OCI-LY7 (cell line): ENCODE results near the gene IL36B. TPM values are rescaled to one million over a fixed set of nuclear protein-coding genes. Genes with fewer than 3 reads are reported as not detected.

Source experiments
- BruUV-seq: library from RNA; stranded (reverse); fragments of 400-500 nt; replicated peaks from 2 replicates; lab custom pipeline; 2021; lab: Mats Ljungman, UMichigan
- CTCF ChIA-PET: fragments of 300-600 bp; sonication (Branson Sonifier 250); formaldehyde crosslinking; loops from one replicate; lab custom pipeline; 2022; ENCODE audit warnings: antibody characterized with exemption; ENCODE audit not compliant: unreplicated experiment; lab: Charles Lee
- POLR2A ChIA-PET: fragments of 300-600 bp; sonication (Branson Sonifier 250); formaldehyde crosslinking; loops from one replicate; lab custom pipeline; 2022; ENCODE audit warnings: antibody characterized with exemption; lab: Charles Lee
- DNase-seq: peaks from one replicate; pipeline ENCODE4 v3.0.0-alpha.2; 2015; ENCODE audit warnings: low spot score
- H2AFZ ChIP-seq: fragments of 200-600 bp; sonication (generic), shearing (Covaris generic); 2 replicates; pipeline ENCODE4 v1.6.1; 2014; ENCODE audit warnings: mild to moderate bottlenecking, antibody characterized with exemption, low read length, moderate library complexity
- H3K27ac ChIP-seq: fragments of 200-600 bp; sonication (generic); 2 replicates; pipeline ENCODE4 v1.5.1; 2014; ENCODE audit warnings: mixed run types, low read depth, mild to moderate bottlenecking, moderate library complexity, low read length, inconsistent platforms; ENCODE audit not compliant: poor library complexity, severe bottlenecking
- H3K36me3 ChIP-seq: fragments of 200-600 bp; sonication (generic); 2 replicates; pipeline ENCODE4 v1.6.1; 2014; ENCODE audit warnings: mild to moderate bottlenecking, antibody characterized with exemption, low read length, moderate library complexity, mixed read lengths; ENCODE audit not compliant: insufficient read depth
- H3K4me1 ChIP-seq: fragments of 200-600 bp; sonication (generic); 2 replicates; pipeline ENCODE4 v1.5.1; 2014; ENCODE audit warnings: mild to moderate bottlenecking, low read length; ENCODE audit not compliant: insufficient read depth, poor library complexity, severe bottlenecking
- H3K4me2 ChIP-seq: fragments of 200-600 bp; sonication (generic); 2 replicates; pipeline ENCODE4 v1.6.1; 2014; ENCODE audit warnings: mild to moderate bottlenecking, low read length
- H3K4me3 ChIP-seq: fragments of 200-600 bp; sonication (generic); 2 replicates; pipeline ENCODE4 v1.5.1; 2014; ENCODE audit warnings: mild to moderate bottlenecking, low read depth, low read length; ENCODE audit not compliant: poor library complexity, severe bottlenecking
- H3K79me2 ChIP-seq: fragments of 200-600 bp; sonication (generic); 2 replicates; pipeline ENCODE4 v1.6.1; 2016; ENCODE audit warnings: low read depth, mild to moderate bottlenecking, low read length, moderate library complexity, mixed read lengths; ENCODE audit not compliant: insufficient read depth
- H3K9me2 ChIP-seq: fragments of 200-600 bp; sonication (generic); 2 replicates; pipeline ENCODE4 v1.6.1; 2016; ENCODE audit warnings: mild to moderate bottlenecking, low read length, mixed read lengths; ENCODE audit not compliant: insufficient read depth
- H3K9me3 ChIP-seq: fragments of 200-600 bp; sonication (generic); 2 replicates; pipeline ENCODE4 v1.6.1; 2014; ENCODE audit warnings: mild to moderate bottlenecking, mixed run types, low read length, mixed read lengths
- H4K20me1 ChIP-seq: fragments of 200-600 bp; sonication (generic); 2 replicates; pipeline ENCODE4 v1.6.1; 2014; ENCODE audit warnings: mild to moderate bottlenecking, antibody characterized with exemption, low read length, moderate library complexity, mixed read lengths; ENCODE audit not compliant: insufficient read depth
- EZH2phosphoT487 ChIP-seq: fragments of 200-600 bp; sonication (generic); IDR thresholded peaks from 2 replicates; pipeline ENCODE4 v1.6.1; 2018; ENCODE audit warnings: low read depth, borderline replicate concordance, mild to moderate bottlenecking, mixed run types, antibody characterized with exemption, low read length, moderate library complexity, mixed read lengths
- intact Hi-C: fragments of 100-400 bp; cut with micrococcal nuclease; formaldehyde crosslinking; loops from one replicate; pipeline ENCODE4 v1.10.0; 2022; ENCODE audit not compliant: unreplicated experiment
- total RNA-seq, 2 experiments: library from RNA; depleted of rRNA in 1 of 2; stranded (reverse); fragments of >200 nt in 1 of 2; shearing (Covaris generic) in 1 of 2; gene quantifications; 2 replicates each; pipeline ENCODE4 v1.2.3, GENCODE V29; 2014 to 2022
- TF ChIP-seq, protein P1 (sequence below): fragments of 200-600 bp; sonication (generic); conservative IDR thresholded peaks from 2 replicates; pipeline ENCODE4 v1.5.1; 2014; ENCODE audit warnings: mild to moderate bottlenecking, antibody characterized with exemption, low read length, moderate library complexity, mixed read lengths

Gene IL36B
- total RNA-seq, 2 experiments from 2014 or later, result not detected

DNA sequence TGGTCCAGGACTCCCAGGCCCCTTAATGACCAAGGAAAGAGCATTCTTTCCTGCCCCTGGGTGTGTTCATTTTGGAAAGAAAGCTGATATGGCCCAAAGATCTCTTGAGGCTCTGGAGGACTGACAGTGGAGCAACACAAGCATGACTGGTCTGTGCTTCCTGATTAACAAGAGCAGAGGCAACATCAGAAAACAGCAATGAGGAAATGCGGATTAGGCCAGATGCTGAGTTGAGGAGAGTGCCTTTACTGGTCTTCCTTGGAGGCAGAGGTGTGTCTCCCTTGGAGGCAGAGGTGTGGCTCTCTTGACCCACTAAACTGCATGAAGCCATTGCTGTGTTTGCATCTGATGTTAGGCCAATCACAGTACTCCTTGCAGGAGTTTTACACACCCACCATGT lies 19.9 kb downstream of the IL36B start:
- POLR2A ChIA-PET, result no interaction called here
- TF ChIP-seq, protein P1, sequence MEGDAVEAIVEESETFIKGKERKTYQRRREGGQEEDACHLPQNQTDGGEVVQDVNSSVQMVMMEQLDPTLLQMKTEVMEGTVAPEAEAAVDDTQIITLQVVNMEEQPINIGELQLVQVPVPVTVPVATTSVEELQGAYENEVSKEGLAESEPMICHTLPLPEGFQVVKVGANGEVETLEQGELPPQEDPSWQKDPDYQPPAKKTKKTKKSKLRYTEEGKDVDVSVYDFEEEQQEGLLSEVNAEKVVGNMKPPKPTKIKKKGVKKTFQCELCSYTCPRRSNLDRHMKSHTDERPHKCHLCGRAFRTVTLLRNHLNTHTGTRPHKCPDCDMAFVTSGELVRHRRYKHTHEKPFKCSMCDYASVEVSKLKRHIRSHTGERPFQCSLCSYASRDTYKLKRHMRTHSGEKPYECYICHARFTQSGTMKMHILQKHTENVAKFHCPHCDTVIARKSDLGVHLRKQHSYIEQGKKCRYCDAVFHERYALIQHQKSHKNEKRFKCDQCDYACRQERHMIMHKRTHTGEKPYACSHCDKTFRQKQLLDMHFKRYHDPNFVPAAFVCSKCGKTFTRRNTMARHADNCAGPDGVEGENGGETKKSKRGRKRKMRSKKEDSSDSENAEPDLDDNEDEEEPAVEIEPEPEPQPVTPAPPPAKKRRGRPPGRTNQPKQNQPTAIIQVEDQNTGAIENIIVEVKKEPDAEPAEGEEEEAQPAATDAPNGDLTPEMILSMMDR, result no peak
- no peak for TF ChIP-seq EZH2phosphoT487
- intact Hi-C loops, result no loop called here
- H3K36me3 ChIP-seq, result no peaks in the 10 kb centered on the region
- H4K20me1 ChIP-seq, result no peaks in the 10 kb centered on the region
- BruUV-seq, result no TSS peak
- no peaks in the 10 kb centered on the region for H3K79me2 ChIP-seq
- H3K9me3 ChIP-seq, result no peaks in the 10 kb centered on the region
- DNase-seq, result no peak
- no peak overlapping the region for H3K4me3 ChIP-seq
- CTCF ChIA-PET, result interaction anchor here (0.6 kb wide), 1 partner anchor 1113 kb away, joined by 3 read pairs; no protein-coding TSS in a partner anchor
- no peaks in the 10 kb centered on the region for H3K9me2 ChIP-seq
- no peak overlapping the region for H2AFZ ChIP-seq
- no peak overlapping the region for H3K4me2 ChIP-seq
- H3K27ac ChIP-seq, result no peak overlapping the region
- no peaks in the 10 kb centered on the region for H3K4me1 ChIP-seq

DNA sequence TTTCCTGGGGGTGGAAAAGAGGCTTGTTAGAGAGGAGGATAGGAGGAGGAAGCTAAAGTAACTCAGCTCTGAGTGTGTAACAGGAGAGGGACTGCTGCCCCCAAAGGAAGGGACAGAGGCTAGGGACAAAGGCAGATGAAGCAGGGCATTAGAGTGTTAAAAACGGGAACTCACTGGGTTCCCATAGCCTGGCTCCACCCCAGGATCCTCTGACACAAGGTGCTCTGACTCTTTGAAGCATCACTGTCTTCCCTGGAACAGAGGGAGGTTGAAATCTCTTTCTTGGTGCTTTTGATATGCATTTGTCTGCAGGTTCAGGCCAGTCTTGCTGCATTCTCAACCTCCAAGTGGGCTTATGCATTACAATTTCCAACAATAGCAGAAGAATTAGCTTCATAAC lies 24.6 kb downstream of the IL36B start:
- Histone ChIP-seq H4K20me1 (no peaks in the 10 kb centered on the region), H3K9me3 (no peaks in the 10 kb centered on the region), H3K79me2 (no peaks in the 10 kb centered on the region), H3K4me2 (no peak overlapping the region), H3K36me3 (no peaks in the 10 kb centered on the region), H3K9me2 (no peaks in the 10 kb centered on the region), H3K27ac (no peak overlapping the region), H2AFZ (no peak overlapping the region), H3K4me1 (no peaks in the 10 kb centered on the region), H3K4me3 (no peak overlapping the region)
- intact Hi-C loops, result no loop called here
- no peak for DNase-seq
- ChIA-PET CTCF (no interaction called here), POLR2A (no interaction called here)
- no peak for TF ChIP-seq EZH2phosphoT487
- TF ChIP-seq, protein P1, result no peak
- no TSS peak for BruUV-seq

DNA sequence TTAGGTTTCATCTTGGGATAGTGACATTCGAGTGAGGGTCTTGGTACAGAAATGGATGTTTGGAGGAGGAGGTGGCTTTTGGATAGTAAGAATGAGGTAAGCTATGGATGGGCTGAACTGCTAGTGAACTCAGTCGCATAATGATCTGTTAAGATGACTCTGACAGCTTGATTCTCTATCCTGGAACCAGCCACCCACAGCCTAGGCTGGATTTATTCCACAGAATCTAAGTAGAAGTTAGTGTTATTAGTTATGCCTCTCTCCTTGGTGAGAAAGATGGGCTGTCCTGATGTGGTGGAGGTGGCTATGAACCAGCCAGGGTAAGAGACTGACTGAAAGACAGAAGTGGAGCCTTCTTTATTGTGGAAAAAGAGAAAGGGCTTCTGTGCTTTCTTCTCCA lies 25.0 kb downstream of the IL36B start:
- no peak for DNase-seq
- no peaks in the 10 kb centered on the region for H3K79me2 ChIP-seq
- ChIA-PET POLR2A (no interaction called here), CTCF (no interaction called here)
- no peaks in the 10 kb centered on the region for H3K9me2 ChIP-seq
- intact Hi-C loops, result no loop called here
- no peak overlapping the region for H3K27ac ChIP-seq
- H2AFZ ChIP-seq, result no peak overlapping the region
- H3K4me2 ChIP-seq, result no peak overlapping the region
- no peaks in the 10 kb centered on the region for H3K36me3 ChIP-seq
- H3K4me3 ChIP-seq, result no peak overlapping the region
- BruUV-seq, result no TSS peak
- TF ChIP-seq, protein P1, result no peak
- no peak for TF ChIP-seq EZH2phosphoT487
- H3K4me1 ChIP-seq, result no peaks in the 10 kb centered on the region
- H3K9me3 ChIP-seq, result no peaks in the 10 kb centered on the region
- H4K20me1 ChIP-seq, result no peaks in the 10 kb centered on the region
